Endothelial cell of hepatic sinusoid (primary cell): ENCODE measurements around the gene KLHL33.

Source experiments
- in situ Hi-C: cut with HindIII; loops from 2 replicates; pipeline ENCODE4 v1.10.0; 2017; ENCODE audit warnings: low sequenced_read_pairs

Gene KLHL33

GRCh38 chr14:20435582-20436362 lies at the start of gene KLHL33:
Gene KLHL33 (minus strand): TSS chr14:20436166. CDS start chr14:20435811, 355 bp downstream.
- in situ Hi-C loops = no loop called here

GRCh38 chr14:20482382-20482781 lies 46.4 kb upstream of the KLHL33 start:
- in situ Hi-C loops = no loop called here

DNA sequence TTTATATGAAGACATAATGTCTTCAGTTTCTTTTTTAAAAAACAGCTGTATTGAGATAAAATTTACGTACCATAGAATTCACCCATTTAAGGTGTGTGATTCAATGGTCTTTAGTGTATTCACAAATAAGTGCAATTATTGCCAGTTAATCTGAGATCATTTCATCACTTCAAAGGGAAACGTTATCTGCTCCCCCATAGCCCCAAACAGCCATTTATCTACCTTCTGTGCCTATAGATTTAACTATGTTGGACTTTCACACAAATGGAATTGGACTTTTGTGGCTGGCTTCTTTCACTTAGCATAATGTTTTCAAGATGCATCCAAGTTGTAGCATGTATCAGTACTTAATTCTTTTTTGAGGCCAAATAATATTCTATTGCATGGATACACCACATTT lies 42.9 kb upstream of the KLHL33 start:
- in situ Hi-C loops = no loop called here

DNA sequence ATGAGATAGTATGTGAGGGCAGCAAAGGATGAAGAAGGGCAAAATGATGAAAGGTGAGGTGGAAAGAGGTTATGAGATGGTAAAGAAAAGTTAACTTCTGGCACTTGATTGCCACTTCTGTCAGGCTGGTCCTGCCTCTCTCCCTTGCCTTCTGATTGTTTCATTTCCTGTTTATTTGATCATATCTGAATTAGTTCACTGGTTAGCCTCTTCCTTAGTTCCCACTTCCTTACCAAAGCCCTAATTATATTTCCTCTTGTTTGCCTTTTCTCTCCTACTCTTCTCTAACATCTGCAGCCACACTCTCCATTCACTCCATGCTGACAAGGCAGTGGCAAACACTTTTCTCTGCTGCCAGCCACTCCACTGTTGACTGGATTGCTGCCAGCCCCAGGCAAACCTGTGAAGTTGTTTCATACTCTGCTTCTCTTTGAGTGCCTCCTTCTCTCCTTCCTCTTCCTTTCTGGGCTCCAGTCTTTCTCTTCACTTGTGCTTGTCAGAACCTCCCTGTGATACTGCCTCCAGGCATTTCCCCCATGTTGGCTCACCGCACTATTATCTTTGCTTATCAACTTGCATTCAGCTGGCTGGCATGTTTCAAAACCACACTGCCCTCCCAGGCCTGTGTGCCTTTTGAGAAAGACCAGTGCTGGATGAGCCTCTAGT lies 41.4 kb upstream of the KLHL33 start:
- in situ Hi-C loops = no loop called here

GRCh38 chr14:20476776-20477175 lies 40.8 kb upstream of the KLHL33 start:
- in situ Hi-C loops = no loop called here

GRCh38 chr14:20472536-20473169 lies 36.7 kb upstream of the KLHL33 start:
- in situ Hi-C loops = loop anchor here (5.0 kb wide), 2 partner anchors 75 kb away; no protein-coding TSS in a partner anchor

DNA sequence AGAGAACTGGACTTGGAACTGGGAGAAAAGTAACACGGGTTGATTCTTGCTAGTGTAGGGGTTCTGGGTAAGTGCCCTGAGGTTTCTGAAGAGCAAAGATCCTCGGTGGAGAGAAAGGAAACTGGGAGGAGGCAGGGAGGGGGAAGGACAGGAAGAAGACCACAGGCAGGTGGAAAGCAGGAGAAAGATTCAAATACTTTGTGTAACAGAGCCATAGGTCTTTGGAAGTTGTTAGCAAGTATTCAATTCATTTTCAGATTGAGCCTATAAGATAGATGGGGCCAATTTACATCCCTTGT lies 34.6 kb upstream of the KLHL33 start:
- in situ Hi-C loops = loop anchor here (5.0 kb wide), 2 partner anchors 73 to 77 kb away; no protein-coding TSS in a partner anchor

DNA sequence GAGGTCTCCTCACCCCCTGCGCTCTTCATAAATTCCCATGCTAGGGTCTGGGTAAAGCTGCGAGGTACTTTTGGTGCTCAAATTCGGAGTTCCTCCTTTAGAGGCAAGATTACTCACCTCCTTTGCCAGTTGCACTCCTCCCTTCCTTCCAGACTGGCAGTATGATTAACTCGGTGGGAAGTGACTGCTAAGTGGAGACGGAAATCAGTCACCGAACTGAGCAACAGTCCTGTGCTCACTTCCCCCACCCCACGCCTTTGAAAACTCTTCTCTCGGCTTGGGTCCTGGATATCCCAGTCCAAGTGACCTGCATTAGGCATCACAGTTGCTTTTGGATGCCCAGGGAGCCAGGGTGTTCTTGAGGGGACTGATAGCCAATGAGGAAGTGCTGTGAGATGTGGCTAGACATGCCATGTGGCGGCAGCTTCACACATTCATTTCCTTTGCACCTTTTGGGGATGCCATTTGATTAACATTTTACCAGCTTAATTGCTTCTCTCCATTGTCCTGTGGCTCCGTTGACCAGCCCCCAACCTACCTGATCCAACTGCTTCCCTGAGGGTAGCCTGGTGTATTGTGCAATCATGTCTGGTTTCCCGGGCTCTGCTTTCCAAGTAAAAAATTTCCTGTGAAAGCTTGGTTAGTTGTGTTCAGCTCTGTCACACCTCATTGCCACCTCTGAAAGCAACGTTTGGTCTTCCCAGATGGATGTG lies 34.1 kb upstream of the KLHL33 start:
- in situ Hi-C loops = loop anchor here (5.0 kb wide), 2 partner anchors 73 to 77 kb away; no protein-coding TSS in a partner anchor

DNA sequence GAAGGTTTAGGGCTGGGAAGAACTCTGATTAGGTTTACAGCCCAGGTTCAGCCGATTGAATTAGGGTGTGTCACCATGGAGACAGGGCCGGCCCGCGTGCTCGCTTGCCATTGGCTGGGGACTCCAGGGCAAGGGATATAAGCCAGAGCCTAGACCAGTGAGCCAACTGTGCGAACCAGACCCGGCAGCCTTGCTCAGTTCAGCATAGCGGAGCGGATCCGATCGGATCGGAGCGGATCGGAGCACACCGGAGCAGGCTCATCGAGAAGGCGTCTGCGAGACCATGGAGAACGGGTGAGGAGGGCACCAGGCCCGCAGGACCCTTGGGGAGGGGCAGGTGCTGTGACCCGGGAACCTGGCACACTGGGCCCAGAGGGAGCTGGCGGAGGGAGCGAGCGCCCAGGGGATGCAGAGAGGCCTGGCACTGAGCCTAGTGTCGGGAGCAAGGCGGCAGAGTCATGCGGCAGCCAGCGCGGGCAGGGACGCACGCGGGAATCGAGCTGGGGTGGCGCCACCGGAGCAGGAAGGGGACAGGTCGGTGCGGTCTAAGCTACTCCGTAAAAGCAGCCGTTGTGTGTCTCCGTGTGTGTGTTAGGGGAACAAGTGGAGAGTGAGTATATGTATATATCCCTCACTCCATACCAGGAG lies 33.4 kb upstream of the KLHL33 start, which contains the start of gene PNP:
Gene PNP (plus strand): TSS at position 165 of the 648 bp plus-strand sequence. CDS start 119 bp downstream, at position 284.
- in situ Hi-C loops = no loop called here

GRCh38 chr14:20468764-20469241 lies 32.8 kb upstream of the KLHL33 start:
- in situ Hi-C loops = no loop called here

- in situ Hi-C loops = loop anchor here (5.0 kb wide), 1 partner anchor 34 kb away; no protein-coding TSS in a partner anchor
Measured at GRCh38 chr14:20461225-20462141, 25.5 kb upstream of the KLHL33 start, which contains the start of gene PIP4P1. Gene PIP4P1 (minus strand): TSS chr14:20461434. CDS start chr14:20461325, 109 bp downstream.

DNA sequence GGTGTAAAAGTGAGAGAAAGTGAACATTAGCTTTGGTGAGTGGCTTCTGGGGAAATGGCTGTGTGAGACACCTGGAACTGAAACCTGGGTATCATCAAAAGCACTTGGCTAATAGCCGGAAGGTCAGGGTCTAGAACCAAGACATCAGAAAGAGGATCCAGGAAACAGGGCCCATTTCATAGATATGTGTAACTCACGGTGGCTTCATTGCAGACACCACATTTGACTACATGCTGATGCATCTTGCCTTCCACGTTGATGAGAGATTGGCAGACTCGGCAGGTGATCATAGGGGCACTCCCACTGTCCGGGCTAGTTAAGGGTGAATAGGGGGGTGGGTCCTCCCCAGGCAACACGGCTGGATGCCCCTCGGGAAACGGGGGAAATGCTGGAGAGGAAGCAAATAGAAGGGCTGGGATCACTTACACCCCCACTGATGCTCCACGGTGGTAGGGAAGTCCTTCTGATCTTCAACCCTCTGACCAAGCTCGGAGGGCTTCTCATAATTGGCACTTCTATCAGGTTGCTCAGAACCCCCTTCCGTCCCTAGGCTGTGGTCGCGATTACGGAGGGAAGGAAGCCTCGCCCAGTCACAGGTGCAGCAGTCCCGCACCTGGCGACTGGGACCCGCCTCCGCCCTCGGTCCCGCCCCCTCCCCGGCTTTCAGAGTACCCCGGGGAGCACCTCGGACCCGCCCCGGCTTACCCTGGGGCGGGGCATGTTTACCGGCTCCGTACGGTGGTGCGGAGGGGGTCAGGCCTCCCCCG lies 24.7 kb upstream of the KLHL33 start:
- in situ Hi-C loops = loop anchor here (5.0 kb wide), 1 partner anchor 33 kb away; no protein-coding TSS in a partner anchor

GRCh38 chr14:20458031-20458789 lies 22.2 kb upstream of the KLHL33 start:
- in situ Hi-C loops = no loop called here

DNA sequence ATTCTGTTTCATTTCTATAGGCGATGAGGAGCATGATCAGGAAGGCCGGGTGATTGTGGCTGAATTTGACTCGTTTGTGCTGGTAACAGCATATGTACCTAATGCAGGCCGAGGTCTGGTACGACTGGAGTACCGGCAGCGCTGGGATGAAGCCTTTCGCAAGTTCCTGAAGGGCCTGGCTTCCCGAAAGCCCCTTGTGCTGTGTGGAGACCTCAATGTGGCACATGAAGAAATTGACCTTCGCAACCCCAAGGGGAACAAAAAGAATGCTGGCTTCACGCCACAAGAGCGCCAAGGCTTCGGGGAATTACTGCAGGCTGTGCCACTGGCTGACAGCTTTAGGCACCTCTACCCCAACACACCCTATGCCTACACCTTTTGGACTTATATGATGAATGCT lies 21.0 kb upstream of the KLHL33 start:
- in situ Hi-C loops = no loop called here

- in situ Hi-C loops = no loop called here
Measured at GRCh38 chr14:20455355-20456300, 19.7 kb upstream of the KLHL33 start.

DNA sequence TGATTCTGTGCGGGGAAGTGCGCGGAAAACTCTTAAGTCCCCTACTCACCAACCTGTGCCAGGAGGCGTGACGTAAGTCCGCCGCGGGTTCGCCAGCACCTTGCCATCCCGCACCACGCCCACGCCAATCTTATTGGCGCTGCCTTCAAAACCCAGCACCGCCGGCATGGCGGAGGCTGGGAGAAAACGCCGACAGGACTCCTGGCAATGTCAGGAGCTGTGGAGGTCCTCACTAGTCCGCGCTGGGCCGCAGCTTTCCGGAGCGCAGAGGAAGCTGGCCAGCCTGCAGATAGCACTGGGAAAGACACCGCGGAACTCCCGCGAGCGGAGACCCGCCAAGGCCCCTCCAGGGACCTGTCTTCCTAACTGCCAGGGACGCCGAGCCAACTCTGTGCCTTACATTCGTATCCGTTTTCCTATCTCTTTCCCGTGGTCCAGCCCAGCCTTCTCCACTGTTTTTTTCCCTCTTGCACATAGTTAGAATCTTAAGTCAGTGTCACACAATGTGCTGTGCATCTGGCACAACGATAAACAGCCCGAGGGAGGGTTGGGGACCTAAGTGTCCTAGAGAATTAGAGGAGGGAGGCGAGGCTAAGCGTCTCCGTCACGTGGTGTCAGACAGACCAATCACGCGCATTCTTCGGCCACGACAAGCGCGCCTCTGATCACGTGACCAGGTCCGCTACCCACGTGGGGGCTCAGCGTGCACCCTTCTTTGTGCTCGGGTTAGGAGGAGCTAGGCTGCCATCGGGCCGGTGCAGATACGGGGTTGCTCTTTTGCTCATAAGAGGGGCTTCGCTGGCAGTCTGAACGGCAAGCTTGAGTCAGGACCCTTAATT lies 18.8 kb upstream of the KLHL33 start, which contains the start of the genes APEX1 and OSGEP:
Gene APEX1 (plus strand): TSS at position 711 of the 839 bp plus-strand sequence. CDS start 420 bp downstream, outside the sequence.
Gene OSGEP (minus strand): TSS at position 297 of the 839 bp plus-strand sequence. CDS start 129 bp downstream, at position 168.
- in situ Hi-C loops = no loop called here
